GM12878 (cell line): Measurements from ENCODE around the gene IRAG1. TPM values are rescaled to one million over a fixed set of nuclear protein-coding genes. Genes with fewer than 3 reads are reported as not detected.

Experiments used
- ATAC-seq: fragments of 200-7000 bp; cut with Tn5 transposase; 3 replicates; pipeline ENCODE4 v1.9.1; 2020; ENCODE audit warnings: mild to moderate bottlenecking, moderate library complexity
- BruUV-seq: library from RNA; stranded (reverse); fragments of 400-500 nt; replicated peaks from 2 replicates; lab custom pipeline; 2021; lab: Mats Ljungman, UMichigan
- CTCF ChIA-PET: fragments of 300-600 bp; sonication (Branson Sonifier 250); formaldehyde crosslinking; extraction: SDS; loops from one replicate; lab custom pipeline; 2021; ENCODE audit warnings: inconsistent platforms; lab: Yijun Ruan, JAX
- POLR2A ChIA-PET: fragments of 350-600 bp; formaldehyde crosslinking; extraction: SDS; loops from one replicate; lab custom pipeline; 2021; ENCODE audit warnings: inconsistent platforms; lab: Charles Lee
- RAD21 ChIA-PET: fragments of 300-600 bp; sonication (Branson Sonifier 250); formaldehyde crosslinking; loops from one replicate; lab custom pipeline; 2023; ENCODE audit warnings: antibody characterized with exemption; ENCODE audit not compliant: unreplicated experiment; lab: Charles Lee
- SMC1A ChIA-PET: fragments of 300-600 bp; sonication (Branson Sonifier 250); formaldehyde crosslinking; loops from one replicate; lab custom pipeline; 2023; ENCODE audit not compliant: unreplicated experiment, uncharacterized antibody; lab: Charles Lee
- DNase-seq: peaks from one replicate; pipeline ENCODE4 v3.0.0-alpha.2; 2011; ENCODE audit warnings: low read depth, low spot score
- FAIRE-seq: peaks from 3 replicates; lab custom pipeline; 2011; peaks lifted over from hg19 to GRCh38; lab: Jason Lieb, UNC
- H2AFZ ChIP-seq: 2 replicates; pipeline ENCODE4 v1.6.0; 2011; ENCODE audit warnings: low read depth, low read length, control low read depth; ENCODE audit not compliant: control insufficient read depth
- H3K27ac ChIP-seq: 2 replicates; pipeline ENCODE4 v1.5.1; 2011; ENCODE audit warnings: control low read depth; ENCODE audit not compliant: control insufficient read depth, insufficient read depth
- H3K27me3 ChIP-seq, 2 experiments: replicated peaks in 1 of 2; 2 replicates each; pipeline versions ENCODE4 v1.6.0 to v1.6.1; 2011; ENCODE audit warnings: low read length in 1 of 2; ENCODE audit not compliant: control insufficient read depth in 2 of 2, insufficient read depth in 2 of 2
- H3K36me3 ChIP-seq, 2 experiments: 2 replicates each; pipeline ENCODE4 v1.5.1; 2011; ENCODE audit warnings: low read length in 1 of 2; ENCODE audit not compliant: control insufficient read depth in 2 of 2, insufficient read depth in 2 of 2
- H3K4me1 ChIP-seq: 2 replicates; pipeline ENCODE4 v1.6.1; 2011; ENCODE audit warnings: mild to moderate bottlenecking, low read length, moderate library complexity, mixed read lengths; ENCODE audit not compliant: control insufficient read depth, insufficient read depth
- H3K4me2 ChIP-seq: 2 replicates; pipeline ENCODE4 v1.6.0; 2011; ENCODE audit warnings: control low read depth; ENCODE audit not compliant: control insufficient read depth, insufficient read depth
- H3K4me3 ChIP-seq: fragments of 200-600 bp; sonication (generic); 2 replicates; pipeline ENCODE4 v1.5.1; 2016
- H3K79me2 ChIP-seq: 2 replicates; pipeline ENCODE4 v1.6.0; 2011; ENCODE audit warnings: low read length; ENCODE audit not compliant: control insufficient read depth, insufficient read depth
- H3K9ac ChIP-seq: 2 replicates; pipeline ENCODE4 v1.8.0; 2011; ENCODE audit warnings: low read length, control low read depth, mixed read lengths; ENCODE audit not compliant: control insufficient read depth, insufficient read depth
- H3K9me3 ChIP-seq: replicated peaks from 3 replicates; pipeline ENCODE4 v1.5.1; 2011; ENCODE audit warnings: mild to moderate bottlenecking, low read length; ENCODE audit not compliant: control insufficient read depth, insufficient read depth
- H4K20me1 ChIP-seq: 2 replicates; pipeline ENCODE4 v1.6.0; 2011; ENCODE audit not compliant: control insufficient read depth, insufficient read depth
- BCL11A ChIP-seq: IDR thresholded peaks from 2 replicates; pipeline ENCODE4 v1.6.1; 2011; ENCODE audit warnings: low read depth, low read length
- EED ChIP-seq: sonication (generic); IDR thresholded peaks from 2 replicates; pipeline ENCODE4 v1.6.1; 2016; ENCODE audit warnings: antibody characterized with exemption, low read depth
- JUNB ChIP-seq: IDR thresholded peaks from 2 replicates; pipeline ENCODE4 v1.6.1; 2016; ENCODE audit warnings: antibody characterized with exemption, mild to moderate bottlenecking
- JUND ChIP-seq: IDR thresholded peaks from 2 replicates; pipeline ENCODE4 v1.6.1; 2012; ENCODE audit warnings: low read depth, mild to moderate bottlenecking, low read length, improper control_type of control experiment, moderate library complexity
- KLF5 ChIP-seq: fragments of 450-650 bp; IDR thresholded peaks from 2 replicates; pipeline ENCODE4 v1.6.1; 2014; ENCODE audit warnings: mild to moderate bottlenecking; ENCODE audit not compliant: partially characterized antibody
- MXI1 ChIP-seq: fragments of 150-350 bp; IDR thresholded peaks from 2 replicates; pipeline ENCODE4 v1.6.1; 2011; ENCODE audit warnings: low read depth, mild to moderate bottlenecking, inconsistent platforms, low read length, improper control_type of control experiment
- MYC ChIP-seq: IDR thresholded peaks from 2 replicates; pipeline ENCODE4 v1.6.1; 2011; ENCODE audit warnings: mild to moderate bottlenecking, low read length, moderate library complexity, inconsistent platforms; ENCODE audit not compliant: insufficient read depth, insufficient replicate concordance, insufficient read length, severe bottlenecking
- NRF1 ChIP-seq: conservative IDR thresholded peaks from 2 replicates; pipeline ENCODE4 v1.6.1; 2011; ENCODE audit warnings: mild to moderate bottlenecking, low read depth, low read length, improper control_type of control experiment
- POLR2AphosphoS5 ChIP-seq: IDR thresholded peaks from 2 replicates; pipeline ENCODE4 v1.6.1; 2011; ENCODE audit warnings: mild to moderate bottlenecking, low read length, inconsistent platforms
- RFX5 ChIP-seq: IDR thresholded peaks from 2 replicates; pipeline ENCODE4 v1.6.1; 2011; ENCODE audit warnings: low read depth, low read length, improper control_type of control experiment
- RUNX3 ChIP-seq: IDR thresholded peaks from 2 replicates; pipeline ENCODE4 v1.6.1; 2012; ENCODE audit warnings: low read length, inconsistent platforms
- SMAD5 ChIP-seq: IDR thresholded peaks from 2 replicates; pipeline ENCODE4 v1.6.1; 2016; ENCODE audit warnings: antibody characterized with exemption, low read depth
- SREBF1 ChIP-seq: IDR thresholded peaks from 2 replicates; pipeline ENCODE4 v1.6.1; 2012; ENCODE audit warnings: mild to moderate bottlenecking, low read length
- TCF7 ChIP-seq: IDR thresholded peaks from 2 replicates; pipeline ENCODE4 v1.6.1; 2014; ENCODE audit warnings: antibody characterized with exemption, borderline replicate concordance
- YY1 ChIP-seq: IDR thresholded peaks from 2 replicates; pipeline ENCODE4 v1.6.1; 2011; ENCODE audit warnings: low read depth, mild to moderate bottlenecking, low read length
- ZSCAN29 ChIP-seq: fragments of 450-650 bp; IDR thresholded peaks from 2 replicates; pipeline ENCODE4 v1.6.1; 2017; ENCODE audit warnings: mild to moderate bottlenecking, moderate library complexity
- WGBS: methylation state at CpG from one replicate; pipeline ENCODE4 v1.1.6; 2016; ENCODE audit warnings: low lambda C conversion rate; ENCODE audit not compliant: insufficient replicate concordance, insufficient coverage; ENCODE audit errors: missing lambda C conversion rate; 5-methylcytosine and 5-hydroxymethylcytosine counted together
- in situ Hi-C: fragments of 300-500 bp; cut with MboI; formaldehyde crosslinking; loops from 9 replicates; pipeline ENCODE4 v1.14.3; 2018; ENCODE audit warnings: mixed read lengths
- intact Hi-C: fragments of 100-400 bp; cut with micrococcal nuclease; formaldehyde crosslinking; loops from one replicate; pipeline ENCODE4 v1.14.2; 2022; ENCODE audit not compliant: unreplicated experiment
- polyA plus RNA-seq, 11 experiments: library from polyadenylated mRNA; depleted of rRNA in 4 of 11; unstranded in 6 of 11; stranded (reverse) in 5 of 11; fragments of >200 nt; fragmentation: Nextera tagmentation in 4 of 11; fragmentation: Illumina TruSeq in 1 of 11; extraction: Ambion mirVana in 4 of 11; extraction: Trizol in 1 of 11; gene quantifications; 1 replicate in 1 of 11; 2 replicates in 10 of 11; pipeline versions ENCODE4 v1.2.1 to v1.2.3, GENCODE V29; 2011 to 2016; ENCODE audit warnings: inconsistent platforms in 2 of 11, missing spikeins in 2 of 11, low read depth in 1 of 11
- total RNA-seq, 4 experiments: library from RNA; depleted of rRNA in 3 of 4; stranded (reverse); fragments of >200 nt in 3 of 4; fragmentation: Illumina TruSeq in 1 of 4; extraction: Trizol in 1 of 4; gene quantifications; 2 replicates each; pipeline versions ENCODE4 v1.2.1 to v1.2.3, GENCODE V29; 2013 to 2021

The IRAG1 gene
- total and polyA plus RNA-seq, 10 of the 15 experiments (the other 5 are each of a cell fraction or from before 2014, with no cell fraction given) = 0.02 to 0.18 (median 0.06) TPM; not detected in 4

GRCh38 chr11:10725907-10726253 lies 32.3 kb upstream of the IRAG1 start:
- no peak overlapping the region for H2AFZ ChIP-seq
- ChIA-PET POLR2A (no interaction called here), SMC1A (no interaction called here), RAD21 (no interaction called here), CTCF (interaction anchor here (0.6 kb wide), 1 partner anchor 8 kb away, joined by 4 read pairs; no protein-coding TSS in a partner anchor)
- intact Hi-C loops (no loop called here), in situ Hi-C loops (no loop called here)
- no peak overlapping the region for H3K9ac ChIP-seq
- DNase-seq (no peak), FAIRE-seq (no peak), ATAC-seq (peak; percentile 34; the same call in 2 of the 3 replicates)
- H3K27me3 ChIP-seq = no peaks in the 10 kb centered on the region; a peak in 2 of 4 replicates
- H3K36me3 ChIP-seq = no peaks in the 10 kb centered on the region
- no peak overlapping the region; the same call in 1 of the 2 replicates for H3K4me2 ChIP-seq
- no peak overlapping the region for H3K27ac ChIP-seq
- no peak overlapping the region for H3K4me3 ChIP-seq
- no peaks in the 10 kb centered on the region; the same call in 2 of the 3 replicates for H3K9me3 ChIP-seq
- H3K4me1 ChIP-seq = peaks cover 6% of the 10 kb centered on the region
- H3K79me2 ChIP-seq = no peaks in the 10 kb centered on the region
- no peaks in the 10 kb centered on the region for H4K20me1 ChIP-seq
- TF ChIP-seq TCF7 (0 out of 2 replicates have a peak, but pooled peaks have one; percentile 22), EED (no peak), RUNX3 (peak; percentile 77), JUNB (peak; percentile 48; the same call in 1 of the 2 replicates)
- no TSS peak for BruUV-seq

GRCh38 chr11:10725114-10725906 lies 31.8 kb upstream of the IRAG1 start:
- peaks cover 6% of the 10 kb centered on the region for H3K4me1 ChIP-seq
- RAD21 ChIA-PET = no interaction called here
- SMC1A ChIA-PET = interaction anchor here (0.9 kb wide), 1 partner anchor 52 kb away, joined by 3 read pairs; no protein-coding TSS in a partner anchor
- peak overlapping the region; percentile 2; the same call in 1 of the 2 replicates for H3K4me2 ChIP-seq
- H3K27ac ChIP-seq = no peak overlapping the region
- BruUV-seq = no TSS peak
- H4K20me1 ChIP-seq = no peaks in the 10 kb centered on the region
- intact Hi-C loops = no loop called here
- no peak overlapping the region for H3K4me3 ChIP-seq
- in situ Hi-C loops = no loop called here
- FAIRE-seq (no peak), ATAC-seq (peak; percentile 23; the same call in 2 of the 3 replicates), DNase-seq (no peak)
- no peaks in the 10 kb centered on the region; a peak in 2 of 4 replicates for H3K27me3 ChIP-seq
- CTCF ChIA-PET = interaction anchor here (1.7 kb wide), 2 partner anchors 11 to 319 kb away, joined by 6 to 8 read pairs; no protein-coding TSS in a partner anchor
- H3K36me3 ChIP-seq = no peaks in the 10 kb centered on the region
- no peaks in the 10 kb centered on the region for H3K79me2 ChIP-seq
- no peaks in the 10 kb centered on the region; the same call in 2 of the 3 replicates for H3K9me3 ChIP-seq
- no peak overlapping the region for H3K9ac ChIP-seq
- H2AFZ ChIP-seq = no peak overlapping the region
- 26% methylated on average over 9 of the region's 9 CpGs for WGBS
- POLR2A ChIA-PET = interaction anchor here (0.5 kb wide), 1 partner anchor 136 kb away, joined by 3 read pairs; no protein-coding TSS in a partner anchor
- no peak for TF ChIP-seq KLF5
- no peak for TF ChIP-seq SMAD5
- TF ChIP-seq SREBF1 = no peak
- TF ChIP-seq MXI1 = no peak
- peak; percentile 66 for TF ChIP-seq YY1
- no peak for TF ChIP-seq RFX5
- no peak for TF ChIP-seq BCL11A
- TF ChIP-seq POLR2AphosphoS5 = no peak
- no peak for TF ChIP-seq MYC
- peak; percentile 79 for TF ChIP-seq RUNX3
- no peak for TF ChIP-seq NRF1
- no peak for TF ChIP-seq ZSCAN29
- no peak for TF ChIP-seq JUND
